GDM1 (cell line): ENCODE data around the gene CDKN2B-AS1.

Source experiments
- DNase-seq: peaks from one replicate; lab custom pipeline; 2025; lab: John Stamatoyannopoulos, UW

Gene CDKN2B-AS1

DNA sequence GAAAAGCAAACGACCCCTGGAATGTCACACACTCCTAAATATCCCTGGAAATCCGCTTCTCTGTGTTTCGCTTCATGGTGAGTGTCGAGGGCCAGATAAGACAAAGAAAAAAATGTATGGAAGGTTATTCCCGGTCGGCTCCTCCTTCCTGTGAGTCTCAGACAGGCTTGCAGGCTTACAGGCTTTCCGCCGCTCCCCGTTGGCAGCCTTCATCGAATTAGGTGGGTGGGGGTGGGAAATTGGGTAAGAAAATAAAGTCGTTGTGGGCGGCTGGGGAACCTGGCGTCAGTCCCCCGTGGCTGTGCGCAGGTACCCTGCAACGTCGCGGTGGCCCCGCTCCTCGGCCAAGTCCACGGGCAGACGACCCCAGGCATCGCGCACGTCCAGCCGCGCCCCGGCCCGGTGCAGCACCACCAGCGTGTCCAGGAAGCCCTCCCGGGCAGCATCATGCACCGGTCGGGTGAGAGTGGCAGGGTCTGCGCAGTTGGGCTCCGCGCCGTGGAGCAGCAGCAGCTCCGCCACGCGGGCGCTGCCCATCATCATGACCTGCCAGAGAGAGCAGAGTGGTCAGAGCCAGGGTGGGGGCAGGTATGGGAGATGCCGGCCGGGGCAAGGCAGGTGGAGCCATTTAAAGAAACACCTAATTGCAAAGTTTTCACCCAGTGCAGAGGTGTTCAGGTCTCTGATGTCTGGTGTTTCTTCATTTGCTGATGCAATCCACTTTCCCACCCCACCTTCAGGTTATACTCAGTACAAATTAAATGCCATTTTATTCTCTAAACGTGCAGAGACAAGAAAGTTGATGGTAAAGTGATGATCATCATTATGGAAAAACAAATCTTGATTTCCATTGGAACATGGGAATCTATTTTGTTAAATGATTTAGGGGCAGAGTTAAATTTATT, 11.4 kb downstream of the CDKN2B-AS1 start:
- no peak for DNase-seq

DNA sequence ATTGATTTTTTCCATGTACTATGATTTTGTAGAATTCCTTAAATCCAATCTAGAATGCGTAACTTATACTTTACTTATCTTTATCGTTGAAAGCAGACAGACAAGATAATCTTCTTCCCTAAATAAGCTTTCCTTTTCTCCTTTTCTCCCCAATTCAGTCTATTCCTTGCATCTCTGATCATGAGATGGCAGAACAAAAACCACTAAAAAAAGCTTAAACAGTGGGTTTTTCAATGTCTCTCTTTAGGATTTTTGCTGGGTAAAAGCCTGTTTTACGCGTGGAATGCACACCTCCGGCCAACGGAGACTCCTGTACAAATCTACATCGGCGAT, 13.8 kb downstream of the CDKN2B-AS1 start:
- DNase-seq: no peak

DNA sequence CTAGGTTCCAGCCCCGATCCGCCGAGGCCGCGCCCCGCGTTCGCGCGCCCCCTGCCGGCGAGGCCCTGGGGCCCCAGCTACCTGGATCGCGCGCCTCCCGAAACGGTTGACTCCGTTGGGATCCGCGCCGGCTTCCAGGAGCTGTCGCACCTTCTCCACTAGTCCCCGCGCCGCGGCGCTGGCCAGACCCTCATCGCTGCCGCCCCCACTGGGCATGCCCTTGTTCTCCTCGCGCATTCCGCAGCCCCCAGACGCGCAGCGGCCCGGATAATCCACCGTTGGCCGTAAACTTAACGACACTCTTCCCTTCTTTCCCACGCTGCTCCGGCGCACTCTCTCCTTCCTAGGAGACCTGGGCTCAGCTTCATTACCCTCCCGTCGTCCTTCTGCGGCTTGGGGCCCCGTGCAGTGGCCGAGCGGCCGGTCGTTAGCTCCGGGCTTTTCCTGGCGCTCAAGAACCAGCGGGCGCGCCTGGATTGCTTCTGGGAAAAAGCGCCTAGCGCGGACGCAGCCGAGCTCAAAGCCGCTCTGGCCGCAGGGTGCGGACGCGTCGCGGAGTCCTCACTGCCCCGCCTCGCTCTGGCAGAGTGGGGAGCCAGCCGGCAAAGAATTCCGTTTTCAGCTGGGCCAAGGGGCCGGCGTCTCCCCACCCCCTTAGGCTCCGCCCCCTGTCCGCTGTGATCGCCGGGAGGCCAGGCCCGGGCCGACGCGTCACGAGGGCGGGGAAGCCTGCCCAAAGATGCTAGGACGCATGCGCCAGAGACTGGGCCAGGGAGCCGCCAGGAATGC, 14.3 kb downstream of the CDKN2B-AS1 start, which contains the start of gene CDKN2B:
Gene CDKN2B (minus strand): TSS at position 589 of the 789 bp plus-strand sequence. CDS start 352 bp downstream, at position 237.
- DNase-seq: no peak

DNA sequence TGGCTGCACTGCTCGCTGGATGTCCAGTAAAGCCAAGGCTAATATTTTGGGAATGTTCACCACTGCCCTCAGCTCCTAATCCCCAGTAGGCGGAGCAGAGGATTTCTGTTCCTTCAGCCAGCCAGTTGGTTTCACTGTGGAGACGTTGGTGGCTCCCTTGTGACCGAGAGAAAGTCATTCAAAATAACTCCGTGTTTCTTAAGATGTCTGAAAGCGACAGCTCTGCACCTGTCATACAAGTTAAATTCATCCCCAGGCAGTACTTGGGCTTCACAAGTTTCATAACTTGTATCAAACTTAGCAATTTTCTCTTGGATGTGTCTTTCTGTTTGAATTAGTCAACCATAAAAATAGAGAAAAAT, 14.9 kb downstream of the CDKN2B-AS1 start:
- DNase-seq: no peak

DNA sequence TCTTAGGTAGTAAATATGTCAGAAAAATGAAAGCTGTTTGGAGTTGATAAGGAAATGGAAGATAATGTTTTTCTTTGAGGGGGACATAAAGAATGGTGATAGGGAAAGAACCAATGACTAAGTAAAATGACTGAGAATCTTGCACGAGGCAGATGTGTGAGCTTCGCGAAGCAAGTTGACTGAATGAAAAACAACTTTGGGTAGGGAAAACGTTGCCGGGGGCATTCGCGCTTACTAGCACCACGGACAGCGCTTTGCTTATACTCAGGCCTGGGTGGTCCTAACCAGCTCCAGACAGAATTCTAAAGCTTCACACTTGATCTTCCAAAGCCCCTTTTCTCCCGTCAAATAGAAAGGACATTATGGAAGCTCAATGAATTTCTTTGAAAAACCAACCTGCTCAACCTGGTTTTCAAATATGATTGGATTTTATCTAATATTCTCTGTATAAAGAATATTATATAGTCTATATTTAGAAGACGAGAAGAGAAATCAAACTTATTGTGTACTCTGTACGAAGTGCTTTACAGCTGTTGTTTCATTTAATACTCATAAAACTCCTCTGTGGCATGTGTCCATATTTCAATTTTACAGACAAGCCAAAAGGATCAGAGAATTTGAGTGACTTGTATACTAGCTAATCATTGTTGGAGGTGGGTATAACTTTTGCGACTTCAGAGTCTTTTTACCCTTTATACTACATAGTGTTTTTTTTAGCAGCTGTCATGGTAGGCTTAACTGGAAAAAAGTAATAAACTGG, 16.5 kb downstream of the CDKN2B-AS1 start:
- DNase-seq: no peak

DNA sequence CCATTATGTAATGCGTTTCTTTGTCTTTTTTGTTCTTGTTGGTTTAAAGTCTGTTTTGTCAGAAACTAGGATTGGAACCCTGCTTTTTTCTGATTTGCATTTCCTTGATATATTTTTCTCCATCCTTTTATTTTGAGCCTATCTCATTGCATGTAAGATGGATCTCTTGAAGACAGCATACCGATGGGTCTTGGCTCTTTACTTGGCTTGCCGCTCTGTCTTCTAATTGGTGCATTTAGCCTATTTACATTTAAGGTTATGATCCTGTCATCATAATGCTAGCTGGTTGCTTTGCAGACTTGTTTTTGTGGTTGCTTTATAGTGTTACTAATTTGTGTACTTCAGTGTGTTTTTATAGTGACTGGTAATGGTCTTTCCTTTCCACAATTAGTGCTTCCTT, 27.8 kb downstream of the CDKN2B-AS1 start:
- DNase-seq: no peak

DNA sequence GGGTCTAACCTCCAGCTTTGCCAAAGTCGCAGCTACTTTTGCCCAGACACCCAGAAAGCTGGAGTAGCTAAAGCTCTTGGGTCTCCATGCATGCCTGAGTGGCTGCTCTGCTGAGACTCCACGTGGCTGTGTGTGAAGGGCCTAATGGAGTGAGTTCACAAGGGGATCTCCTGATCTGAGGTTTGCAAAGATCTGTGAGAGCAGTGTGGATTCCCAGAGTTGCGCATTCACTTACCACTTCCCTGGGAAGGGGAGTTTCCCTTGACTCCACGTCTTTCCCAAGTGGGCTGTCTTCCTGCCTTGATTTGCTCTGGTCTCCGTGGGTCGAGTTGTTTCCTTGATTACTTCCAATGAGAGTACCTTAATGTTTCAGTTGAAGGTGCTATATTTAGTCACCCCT, 32.1 kb downstream of the CDKN2B-AS1 start:
- DNase-seq: no peak

DNA sequence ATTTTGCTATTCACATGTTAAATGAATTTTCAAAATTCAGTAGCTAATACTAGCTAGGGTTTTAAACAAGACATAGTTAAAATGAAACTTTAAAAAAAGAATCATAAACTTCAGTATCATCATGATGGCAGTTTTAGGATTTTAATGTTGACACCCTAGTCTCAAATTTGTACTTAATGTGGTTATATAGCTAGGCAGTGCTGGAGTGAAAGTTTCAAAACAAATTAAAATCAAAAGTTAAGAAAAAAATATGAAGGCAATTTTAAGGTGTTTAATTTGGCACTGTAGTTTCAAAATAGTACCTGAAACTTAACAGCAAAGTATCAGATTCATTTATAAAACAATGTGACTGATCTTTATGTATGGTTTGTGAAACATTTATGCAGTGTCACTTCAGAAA, 33.8 kb downstream of the CDKN2B-AS1 start:
- no peak for DNase-seq

DNA sequence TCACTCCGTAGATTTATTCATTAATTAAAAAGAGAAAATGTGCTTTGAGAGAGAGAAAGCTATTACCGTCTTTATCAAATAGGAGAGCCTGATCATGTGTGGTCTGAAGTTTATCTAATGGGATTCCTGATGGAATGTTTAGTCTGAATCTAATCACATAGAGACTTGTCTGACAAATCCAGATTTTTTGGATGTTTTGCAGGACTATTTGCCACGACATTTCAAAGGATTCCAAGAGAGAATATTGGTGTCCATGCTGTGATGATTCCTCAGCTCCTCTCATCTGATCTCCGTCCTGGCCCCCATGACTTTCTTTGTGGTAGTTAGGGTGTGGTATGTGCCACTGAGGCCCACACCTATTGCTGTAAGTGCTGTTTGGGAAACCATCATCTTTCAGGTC, 34.6 kb downstream of the CDKN2B-AS1 start:
- DNase-seq: no peak

DNA sequence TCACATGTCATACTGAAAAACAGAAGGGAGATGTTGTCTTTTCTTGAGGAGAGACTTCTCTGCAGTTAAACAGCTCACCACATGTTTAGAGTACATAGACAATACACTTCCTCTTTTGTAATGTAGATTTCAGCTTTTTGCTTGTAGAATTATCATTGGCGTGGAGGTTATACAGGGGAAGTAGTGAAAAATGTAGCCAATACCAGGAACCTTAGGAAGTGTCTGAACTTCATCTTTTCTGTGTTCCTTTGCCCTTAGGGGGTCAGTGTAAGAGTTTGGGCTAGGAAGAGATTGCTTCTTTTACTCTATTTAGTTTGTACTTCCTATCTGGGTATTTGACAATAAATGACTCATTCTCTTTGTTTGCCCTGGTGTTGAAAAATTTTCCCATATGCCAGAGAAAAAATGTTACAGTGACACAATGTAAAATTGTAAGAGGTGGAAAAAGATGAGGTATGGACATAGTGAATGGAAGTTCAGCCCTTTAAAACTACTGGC, 35.6 kb downstream of the CDKN2B-AS1 start:
- DNase-seq: no peak

DNA sequence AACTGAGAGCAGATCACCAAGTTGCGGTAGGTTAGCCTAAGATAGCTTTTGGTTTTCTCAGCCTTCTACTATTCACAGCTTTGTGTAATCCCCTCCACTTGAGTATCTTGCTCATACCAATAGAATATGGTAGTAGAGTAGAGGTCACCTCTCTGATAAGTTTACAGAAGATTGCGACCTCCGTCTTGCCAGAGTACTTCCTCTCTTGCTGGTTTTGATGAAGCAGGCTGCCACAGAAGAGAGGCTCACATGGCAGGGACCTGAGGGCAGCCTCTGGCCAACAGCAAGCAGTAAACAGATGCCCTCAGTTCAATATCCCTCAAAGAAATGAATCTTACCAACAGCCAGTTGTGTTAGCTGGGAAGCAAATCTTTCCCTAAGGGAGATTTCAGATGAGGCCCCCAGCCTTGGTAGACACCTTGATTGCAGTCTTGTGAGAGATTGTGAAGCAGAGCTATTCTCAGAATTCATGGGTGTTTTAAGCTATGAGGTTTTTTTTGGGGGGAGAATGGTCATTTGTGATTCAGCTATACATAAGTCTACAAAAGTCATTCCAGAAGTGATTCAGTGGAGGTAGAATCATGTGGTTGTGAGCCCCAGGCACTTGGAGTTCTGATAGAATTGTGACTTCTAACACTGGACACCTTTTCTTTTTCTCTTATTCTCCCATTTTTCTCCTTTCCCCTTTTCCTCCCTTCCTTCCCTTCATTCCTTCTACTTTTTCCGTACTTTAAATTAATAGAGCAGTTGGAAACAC, 37.2 kb downstream of the CDKN2B-AS1 start:
- no peak for DNase-seq

DNA sequence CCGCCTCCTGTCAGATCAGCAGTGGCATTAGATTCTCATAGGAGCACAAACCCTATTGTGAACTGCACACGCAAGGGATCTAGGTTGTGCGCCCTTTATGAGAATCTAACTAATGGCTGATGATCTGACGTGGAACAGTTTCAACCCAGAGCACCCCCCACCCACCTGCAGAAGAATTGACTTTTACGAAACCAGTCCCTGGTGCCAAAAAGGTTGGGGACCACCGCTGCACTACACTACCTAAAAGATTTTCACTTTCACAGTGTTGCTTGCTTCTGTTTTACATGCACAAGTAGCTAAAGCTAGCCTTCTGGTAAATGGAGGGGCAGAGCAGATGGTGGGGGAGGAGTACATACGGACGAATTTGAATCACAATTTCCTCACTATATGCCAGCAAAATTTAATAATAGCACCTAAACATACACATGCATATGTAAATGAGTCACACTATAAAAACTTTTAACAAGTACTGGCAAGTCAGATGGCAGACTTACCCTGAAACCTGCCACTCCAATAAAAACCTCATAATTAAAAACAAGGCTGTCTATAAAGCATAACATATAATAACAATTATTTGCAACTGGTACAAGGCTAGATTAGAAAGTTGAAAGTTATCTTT, 38.5 kb downstream of the CDKN2B-AS1 start:
- no peak for DNase-seq

DNA sequence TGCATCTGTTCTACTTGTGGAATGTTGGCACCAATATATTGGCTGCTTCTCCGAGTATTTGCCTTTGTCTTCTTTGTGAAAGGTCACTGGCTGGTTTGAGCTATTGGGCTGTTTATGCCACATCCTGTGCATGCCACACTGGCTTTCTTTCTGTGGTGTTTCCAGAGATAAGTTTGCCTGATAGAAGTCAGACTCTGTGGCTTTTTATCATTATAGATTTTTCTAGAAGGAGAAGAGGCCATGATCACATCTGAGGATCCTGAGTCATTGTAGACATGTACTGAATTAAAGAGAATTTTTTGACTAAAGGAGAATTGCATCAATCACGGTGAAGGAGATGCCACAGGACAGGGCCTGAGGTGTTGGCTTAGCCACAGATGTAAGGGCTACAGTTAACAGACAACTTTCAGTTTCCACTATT, 41.0 kb downstream of the CDKN2B-AS1 start:
- no peak for DNase-seq

DNA sequence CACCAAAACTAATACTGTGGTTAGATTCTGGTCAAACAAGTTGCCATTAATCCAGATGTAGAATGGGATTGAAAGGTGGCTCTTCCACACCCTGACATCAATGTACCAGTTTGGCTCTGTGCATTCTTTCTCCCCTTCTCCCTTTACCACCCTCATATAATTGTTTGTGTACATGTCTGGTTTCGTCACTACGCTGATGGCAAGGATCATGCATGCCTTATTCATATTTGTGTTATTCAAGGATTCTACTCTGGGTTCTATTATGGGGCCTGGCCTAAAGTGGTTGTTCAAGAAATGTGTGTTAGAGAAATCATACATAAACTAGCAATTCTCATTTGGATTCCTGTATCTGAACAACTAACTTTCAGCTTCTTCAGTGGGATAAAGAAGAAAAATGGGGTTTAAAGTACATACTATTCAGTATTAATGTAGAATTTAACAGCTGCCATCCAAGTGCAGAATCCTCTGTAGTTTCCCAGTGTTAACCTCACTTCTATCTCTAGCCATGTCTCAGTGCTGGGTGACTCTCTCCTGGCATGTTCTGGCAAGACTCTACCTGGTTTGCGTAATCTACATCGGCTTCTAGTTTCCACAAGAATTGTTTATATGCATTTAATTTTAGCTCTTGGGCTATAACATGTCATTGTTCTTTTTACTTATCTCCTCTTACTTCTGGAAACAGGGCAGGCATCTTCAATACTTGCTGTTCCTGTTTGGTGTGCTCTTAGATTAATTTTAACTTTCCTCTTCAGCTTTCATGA, 42.5 kb downstream of the CDKN2B-AS1 start:
- no peak for DNase-seq

DNA sequence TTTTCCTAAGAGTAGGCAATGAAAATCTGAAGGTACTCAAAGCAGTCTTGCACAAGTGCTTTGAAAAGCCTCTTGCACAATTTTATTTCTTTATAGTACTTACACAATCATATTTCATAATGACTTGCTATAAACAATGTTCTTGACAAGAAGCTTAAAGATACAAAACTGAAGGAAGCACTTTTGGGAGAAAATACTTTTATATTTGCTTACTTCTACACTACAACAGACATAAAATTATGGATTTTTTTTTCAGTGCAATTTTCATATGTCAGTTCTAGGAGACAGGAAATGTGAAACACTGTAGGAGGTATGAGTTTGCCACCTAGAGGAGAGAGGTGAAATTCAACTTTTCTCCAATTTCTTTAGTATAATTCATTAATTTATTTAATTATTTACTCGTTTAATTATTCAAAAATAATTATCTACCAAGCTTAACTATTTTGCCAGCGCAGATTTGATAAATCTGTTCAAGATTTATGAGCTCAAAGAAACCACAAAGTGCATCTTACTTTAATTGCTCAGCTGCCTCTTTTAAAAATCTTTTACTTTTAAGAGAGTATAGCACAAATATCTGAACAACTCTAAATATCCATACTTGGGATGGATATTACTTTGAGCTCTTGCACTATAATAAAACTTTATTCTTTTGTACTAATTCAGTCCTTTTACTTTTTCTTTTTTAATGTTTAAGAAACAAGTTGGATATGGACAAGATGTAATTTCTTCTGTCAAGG, 43.5 kb downstream of the CDKN2B-AS1 start:
- DNase-seq: no peak

DNA sequence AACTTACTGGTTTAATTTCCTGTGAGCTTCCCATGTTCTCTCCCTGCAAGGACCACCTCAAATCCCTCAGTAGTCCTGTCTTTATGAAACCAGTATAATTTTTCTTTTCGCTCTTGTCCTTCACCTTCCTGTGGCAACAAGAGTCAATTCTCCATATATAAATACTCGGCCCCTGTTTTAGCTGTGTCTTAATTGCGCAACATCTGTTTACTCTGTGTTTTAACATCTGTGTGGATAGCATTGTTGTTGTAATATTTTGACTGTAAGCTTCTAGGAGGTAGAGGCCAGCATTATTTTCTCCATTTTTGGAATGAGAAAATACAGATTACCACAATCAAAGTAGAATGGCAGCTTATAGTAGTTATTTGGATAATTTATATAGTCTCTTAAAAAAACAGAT, 44.7 kb downstream of the CDKN2B-AS1 start:
- DNase-seq: no peak

DNA sequence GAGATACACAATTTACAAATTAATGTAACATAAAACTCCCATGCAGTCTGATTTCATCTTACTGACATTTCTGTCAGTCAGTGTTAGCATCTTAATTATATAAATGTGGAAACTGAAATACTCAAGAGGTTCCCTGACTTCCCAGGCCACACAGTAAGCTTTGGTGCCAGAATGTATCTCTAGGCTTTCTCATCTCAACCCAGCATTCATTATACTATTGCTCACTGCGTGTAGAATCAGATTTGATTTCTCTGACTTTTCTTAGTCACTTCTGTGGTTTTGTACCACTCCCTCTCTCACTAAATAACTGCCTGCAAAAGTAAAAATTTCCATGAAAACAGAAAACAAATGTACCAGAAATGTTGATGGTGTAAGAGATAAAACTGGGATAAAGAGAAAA, 46.2 kb downstream of the CDKN2B-AS1 start:
- DNase-seq: no peak

DNA sequence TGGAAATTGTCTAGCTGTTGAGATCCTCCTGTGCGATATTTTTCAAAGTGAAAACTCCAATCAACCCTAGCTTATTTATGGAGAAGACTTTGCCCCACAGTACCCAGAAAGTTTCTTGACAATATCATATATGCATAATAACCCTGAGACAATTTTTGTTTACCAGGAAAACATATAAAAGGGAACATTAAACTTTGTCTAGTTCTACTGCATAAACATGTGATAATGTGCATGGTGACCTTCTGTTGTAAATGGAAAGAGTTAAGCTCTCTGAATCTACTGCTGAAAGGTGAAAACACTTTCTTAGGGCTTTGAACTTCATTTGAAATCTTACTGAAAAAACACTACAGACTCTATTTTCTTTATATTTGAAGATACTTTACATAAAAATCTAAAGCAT, 46.8 kb downstream of the CDKN2B-AS1 start:
- DNase-seq: no peak

DNA sequence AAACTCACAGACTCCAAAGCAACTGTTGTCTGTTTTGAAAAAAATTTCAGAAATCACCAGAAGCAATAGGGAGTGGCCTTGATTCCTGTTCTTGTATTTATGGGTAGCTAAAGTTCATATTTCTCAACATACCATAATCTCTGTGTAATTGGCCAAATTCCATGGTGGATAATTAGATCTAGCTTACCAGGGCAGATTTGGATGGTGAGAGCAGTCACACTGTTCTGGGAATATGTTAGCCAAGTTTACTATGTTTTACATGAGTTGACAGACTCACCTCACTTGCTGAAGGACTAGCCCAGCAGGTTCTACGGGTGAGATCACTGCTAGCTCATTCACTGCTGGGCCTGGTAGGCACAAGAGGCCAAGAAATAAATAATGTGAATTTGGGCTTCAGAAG, 47.2 kb downstream of the CDKN2B-AS1 start:
- DNase-seq: no peak

DNA sequence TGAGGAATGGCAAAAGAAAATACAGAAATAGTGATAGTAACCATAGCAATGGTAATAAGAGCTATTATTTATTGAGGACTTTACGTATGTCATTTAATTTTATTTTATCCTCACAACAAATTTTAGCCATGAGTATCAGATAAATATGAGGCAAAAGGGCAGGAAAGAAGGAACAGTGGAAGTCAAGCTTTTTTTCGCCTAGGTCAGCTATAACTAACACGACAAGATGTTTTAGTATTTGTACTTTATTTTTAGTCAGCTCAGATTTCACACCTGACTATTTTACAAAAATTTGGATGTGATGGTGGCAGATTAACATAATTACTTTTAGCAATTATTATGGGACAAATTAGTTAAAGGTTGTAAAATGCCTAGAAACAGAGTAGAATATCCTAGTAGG, 49.3 kb downstream of the CDKN2B-AS1 start:
- DNase-seq: no peak
